SK-N-SH (cell line): Measurements from ENCODE around the gene UBE3D.

Experiments
- CTCF ChIP-seq: fragments of 200-600 bp; sonication (generic); IDR thresholded peaks from 2 replicates; pipeline ENCODE4 v1.6.1; 2017; ENCODE audit warnings: antibody characterized with exemption, mild to moderate bottlenecking, moderate library complexity
- EP300 ChIP-seq, 2 experiments: IDR thresholded peaks; 2 replicates each; pipeline versions ENCODE4 v1.4.0 to v1.6.1; 2012; ENCODE audit warnings: borderline replicate concordance in 1 of 2, low read depth in 1 of 2, low read length in 1 of 2
- EZH2phosphoT487 ChIP-seq: fragments of 200-600 bp; sonication (generic); IDR thresholded peaks from 2 replicates; pipeline ENCODE4 v1.6.1; 2017; ENCODE audit warnings: low read depth, mixed run types, mild to moderate bottlenecking, antibody characterized with exemption, moderate library complexity, borderline replicate concordance
- JUND ChIP-seq: IDR thresholded peaks from 2 replicates; pipeline ENCODE4 v1.4.0; 2012
- YY1 ChIP-seq: IDR thresholded peaks from 2 replicates; pipeline ENCODE4 v1.4.0; 2012; ENCODE audit warnings: low read depth, mild to moderate bottlenecking

GRCh38 chr6:83008626-83009025, 57.0 kb downstream of the UBE3D start:
- TF ChIP-seq EZH2phosphoT487 (no peak), CTCF (no peak), JUND (no peak), YY1 (no peak), EP300 (IDR thresholded peaks at IDR 0.05; ENCODE audit: borderline replicate concordance in 1 of 2, low read depth in 1 of 2, low read length in 1 of 2) (no peak)
